HG03095 (cell line): ENCODE measurements around the gene DPRX.

Source experiments
- ATAC-seq: cut with Tn5 transposase; IDR thresholded peaks from one replicate; pipeline ENCODE4 v1.9.1; 2021; ENCODE audit warnings: moderate library complexity; ENCODE audit not compliant: unreplicated experiment

DPRX gene, protein sequence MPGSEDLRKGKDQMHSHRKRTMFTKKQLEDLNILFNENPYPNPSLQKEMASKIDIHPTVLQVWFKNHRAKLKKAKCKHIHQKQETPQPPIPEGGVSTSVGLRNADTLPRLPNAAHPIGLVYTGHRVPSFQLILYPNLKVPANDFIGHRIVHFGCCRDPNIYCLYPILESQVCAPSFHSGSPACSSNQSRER

DNA sequence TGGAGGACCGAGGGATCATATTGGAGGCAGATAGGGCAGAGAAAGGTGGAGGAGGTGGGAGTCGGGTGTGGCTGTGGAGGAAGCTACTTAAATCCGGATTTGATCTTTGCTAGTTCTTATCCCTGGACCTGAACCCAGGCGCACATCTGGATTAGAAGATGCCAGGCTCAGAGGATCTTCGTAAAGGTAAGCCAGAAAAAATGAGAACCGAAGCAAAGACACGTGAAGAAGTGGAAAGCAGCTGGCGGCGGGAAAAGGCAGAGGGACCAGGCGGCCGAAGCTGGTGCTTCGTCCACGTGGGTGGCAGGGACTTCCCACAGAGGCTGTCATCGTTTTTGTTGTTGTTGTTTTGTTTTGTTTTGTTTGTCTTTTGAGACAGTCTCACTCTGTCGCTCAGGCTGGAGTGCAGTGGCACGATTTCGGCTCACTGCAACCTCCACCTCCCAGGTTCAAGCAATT is at the start of gene DPRX:
Gene DPRX, plus strand, starts transcription at position 51 of the 459 bp plus-strand sequence. Its CDS starts 108 bp downstream, at position 159.
- ATAC-seq = no peak

DNA sequence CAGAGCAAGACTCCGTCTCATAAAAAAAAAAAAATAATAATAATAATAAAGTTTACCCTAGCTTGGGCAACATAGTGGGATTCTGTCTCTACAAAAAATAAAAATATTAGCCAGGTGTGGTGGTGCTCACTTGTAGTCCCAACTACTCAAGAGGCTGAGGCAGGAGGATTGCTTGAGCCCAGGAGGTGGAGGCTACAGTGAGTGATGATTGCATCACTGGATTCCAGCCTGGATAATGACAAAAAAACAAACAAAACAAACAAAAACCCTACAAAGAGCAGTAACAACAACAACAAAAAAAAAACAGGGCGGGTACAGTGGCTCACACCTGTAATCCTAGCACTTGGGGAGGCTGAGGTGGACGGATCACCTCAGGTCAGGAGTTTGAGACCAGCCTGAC is 48.6 kb upstream of the DPRX start:
- no peak for ATAC-seq

DNA sequence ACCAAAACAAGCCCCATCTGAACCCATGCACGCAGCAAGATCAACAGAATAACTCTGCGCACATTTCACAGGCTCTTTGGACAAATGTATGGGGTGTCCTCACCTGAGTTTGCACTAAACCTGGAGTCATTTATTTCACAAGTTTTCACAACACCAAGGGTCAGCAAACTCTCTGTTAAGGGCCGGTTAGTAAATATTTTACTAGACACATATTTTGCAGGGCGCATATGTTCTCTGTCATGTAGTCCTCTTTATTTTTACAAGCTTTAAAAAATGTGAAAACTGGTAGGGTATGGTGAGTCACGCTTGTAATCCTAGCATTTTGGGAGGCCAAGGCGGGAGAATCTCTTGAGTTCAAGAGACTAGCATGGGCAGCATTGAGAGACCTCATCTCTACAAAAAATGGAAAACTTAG is 45.5 kb upstream of the DPRX start:
- no peak for ATAC-seq

DNA sequence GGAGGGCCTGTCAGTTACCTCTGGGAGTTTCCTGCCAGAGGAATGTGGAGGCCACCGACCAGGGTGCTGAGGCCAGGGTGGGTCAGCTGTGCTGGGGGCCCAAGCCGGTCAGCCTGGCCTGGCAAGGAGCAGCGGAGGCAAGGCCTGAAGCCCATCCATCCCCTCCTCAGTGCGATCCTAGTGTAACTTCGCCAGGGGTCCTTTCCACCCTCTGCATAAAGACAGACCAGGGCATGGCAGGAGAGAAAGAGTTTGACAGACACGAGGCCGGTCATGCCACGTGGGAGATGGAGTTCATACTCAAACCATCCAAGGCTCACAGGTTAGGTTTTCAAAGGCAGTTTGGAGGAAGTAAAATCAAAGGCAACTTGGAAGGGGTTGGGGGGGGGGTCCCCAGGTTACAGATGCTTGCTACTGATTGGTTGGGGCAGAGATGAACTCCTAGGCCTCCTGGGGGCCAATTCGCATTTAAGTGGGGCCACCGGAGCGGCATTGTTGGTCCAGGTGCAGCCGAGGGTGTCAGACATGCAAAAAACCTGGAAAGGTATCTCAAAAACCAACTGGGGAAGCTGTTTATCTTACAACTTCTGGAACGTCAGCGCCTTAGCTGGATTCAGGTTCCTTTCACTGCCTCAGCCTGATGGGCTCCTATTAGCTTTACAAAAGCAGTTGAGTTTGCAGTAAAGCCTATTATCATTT is 36.8 kb upstream of the DPRX start:
- ATAC-seq = no peak

DNA sequence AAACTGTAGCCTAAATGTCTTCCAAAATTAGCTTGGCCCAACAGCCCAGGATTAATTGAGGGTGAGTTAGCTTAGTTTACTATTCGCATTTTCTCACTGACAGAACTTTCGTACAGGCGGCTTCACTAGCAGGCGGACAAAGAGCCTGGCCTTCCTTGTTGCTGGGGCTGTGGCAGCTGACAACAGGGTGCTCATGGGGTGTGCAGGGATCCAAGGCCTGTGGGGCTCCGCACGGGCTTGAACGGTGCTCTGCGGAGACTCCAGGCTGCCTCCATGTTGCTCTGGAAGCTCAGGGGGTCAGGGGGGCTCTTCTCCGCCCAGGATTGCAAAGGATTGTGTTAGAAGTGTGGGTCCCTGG is 36.3 kb upstream of the DPRX start:
- no peak for ATAC-seq

DNA sequence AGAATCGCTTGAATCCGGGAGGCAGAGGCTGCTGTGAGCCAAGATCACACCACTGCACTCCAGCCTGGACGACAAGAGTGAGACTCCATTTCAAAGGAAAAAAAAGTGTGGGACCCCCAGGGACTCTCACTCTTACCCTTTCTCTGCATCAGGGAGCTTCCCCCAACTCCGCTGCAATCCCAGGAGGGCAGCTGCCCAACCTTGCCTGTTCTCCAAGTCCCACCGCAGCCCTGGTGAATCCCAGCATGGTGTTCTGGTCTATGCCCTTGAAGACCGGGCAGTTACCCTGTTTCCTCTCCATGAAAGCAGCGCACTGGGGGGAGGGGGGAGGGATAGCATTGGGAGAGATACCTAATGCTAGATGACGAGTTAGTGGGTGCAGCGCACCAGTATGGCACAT is 35.7 kb upstream of the DPRX start:
- ATAC-seq = no peak

DNA sequence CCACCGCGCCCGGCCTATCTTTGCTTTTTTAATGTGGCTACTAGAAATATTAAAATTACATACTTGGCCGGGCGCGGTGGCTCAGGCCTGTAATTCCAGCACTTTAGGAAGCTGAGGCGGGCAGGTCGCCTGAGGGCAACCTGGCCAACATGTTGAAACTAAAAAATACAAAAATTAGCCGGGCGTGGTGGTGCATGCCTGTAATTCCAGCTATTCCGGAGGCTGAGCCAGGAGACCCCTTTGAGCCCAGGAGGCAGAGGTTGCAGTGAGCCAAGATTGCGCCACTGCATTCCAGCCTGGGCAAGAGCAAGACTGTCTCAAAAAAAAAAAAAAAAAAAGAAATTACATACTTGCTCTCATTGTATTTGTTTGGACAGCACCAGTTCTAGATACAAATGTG is 34.8 kb upstream of the DPRX start:
- no peak for ATAC-seq

DNA sequence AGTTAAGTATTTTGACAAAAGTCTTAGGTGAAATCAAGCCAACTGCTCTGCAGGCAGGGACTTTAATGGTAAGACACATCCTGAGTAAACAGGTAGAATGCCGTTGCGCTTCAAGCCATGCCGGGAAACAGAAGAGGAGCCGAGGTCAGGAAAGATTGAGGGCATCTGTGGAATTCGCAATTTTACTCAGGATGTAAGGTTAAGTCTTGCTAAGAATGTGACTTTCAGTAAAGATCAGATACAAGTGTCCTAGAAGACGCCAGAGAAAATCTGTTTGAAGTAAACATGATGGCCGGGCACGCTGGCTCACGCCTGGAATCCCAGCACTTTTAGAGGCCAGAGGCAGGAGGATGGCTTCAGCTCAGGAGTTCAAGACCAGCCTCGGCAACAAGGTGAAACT is 33.4 kb upstream of the DPRX start:
- no peak for ATAC-seq

DNA sequence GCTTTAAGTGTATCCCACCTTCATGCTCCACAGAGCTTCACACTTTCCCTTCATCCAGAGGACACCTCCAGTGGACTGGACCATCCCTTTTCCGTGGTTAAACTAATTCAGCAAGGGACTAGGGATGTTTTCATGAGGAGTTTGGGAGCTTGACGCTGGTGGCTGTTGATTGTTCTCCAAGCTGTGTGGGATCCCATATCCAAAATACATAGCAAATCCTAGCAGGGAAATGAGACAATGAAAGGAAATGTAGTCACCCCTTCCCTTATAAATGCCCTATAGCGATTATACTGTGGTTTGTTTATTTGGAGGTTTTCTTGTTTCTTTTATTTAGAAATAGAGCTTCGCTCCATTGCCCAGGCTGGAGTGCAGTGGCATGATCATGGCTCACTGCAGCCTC is 31.6 kb upstream of the DPRX start:
- ATAC-seq = no peak

DNA sequence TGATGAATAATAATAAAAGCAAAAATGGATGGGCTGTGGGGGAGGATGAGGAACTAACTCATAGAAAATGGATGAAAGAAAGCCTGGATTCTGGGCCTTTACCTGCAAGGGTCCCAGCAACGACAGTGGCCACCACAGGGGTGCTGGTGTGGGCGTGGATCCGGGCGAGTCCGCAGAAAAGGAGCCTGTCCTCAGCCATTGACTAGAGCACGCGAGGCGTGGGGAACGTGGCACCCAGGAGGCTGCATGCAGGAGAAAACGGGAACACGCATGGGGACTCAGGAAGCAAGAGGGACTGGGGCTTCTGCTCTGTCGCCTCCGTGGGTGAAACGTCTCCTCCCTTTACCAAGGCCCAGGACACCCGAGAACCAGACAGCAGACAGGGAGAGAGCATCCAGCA is 25.8 kb upstream of the DPRX start:
- no peak for ATAC-seq

DNA sequence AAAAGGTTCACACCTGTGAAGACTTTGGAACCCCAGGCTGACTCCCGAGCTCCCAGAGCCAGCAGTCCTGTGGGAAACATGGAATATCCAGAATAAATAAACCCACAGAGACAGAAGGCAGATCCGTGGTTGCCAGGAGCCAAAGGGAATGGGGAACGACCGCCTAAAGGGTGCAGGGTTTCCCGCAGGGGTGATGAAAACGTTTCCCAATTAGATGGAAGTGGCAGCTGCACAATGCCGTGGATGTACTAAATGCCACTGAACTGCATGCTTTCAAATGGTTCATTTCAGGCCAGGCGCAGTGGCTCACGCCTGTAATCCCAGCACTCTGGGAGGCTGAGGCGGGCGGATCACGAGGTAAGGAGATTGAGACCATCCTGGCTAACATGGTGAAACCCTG is 23.4 kb upstream of the DPRX start:
- no peak for ATAC-seq

DNA sequence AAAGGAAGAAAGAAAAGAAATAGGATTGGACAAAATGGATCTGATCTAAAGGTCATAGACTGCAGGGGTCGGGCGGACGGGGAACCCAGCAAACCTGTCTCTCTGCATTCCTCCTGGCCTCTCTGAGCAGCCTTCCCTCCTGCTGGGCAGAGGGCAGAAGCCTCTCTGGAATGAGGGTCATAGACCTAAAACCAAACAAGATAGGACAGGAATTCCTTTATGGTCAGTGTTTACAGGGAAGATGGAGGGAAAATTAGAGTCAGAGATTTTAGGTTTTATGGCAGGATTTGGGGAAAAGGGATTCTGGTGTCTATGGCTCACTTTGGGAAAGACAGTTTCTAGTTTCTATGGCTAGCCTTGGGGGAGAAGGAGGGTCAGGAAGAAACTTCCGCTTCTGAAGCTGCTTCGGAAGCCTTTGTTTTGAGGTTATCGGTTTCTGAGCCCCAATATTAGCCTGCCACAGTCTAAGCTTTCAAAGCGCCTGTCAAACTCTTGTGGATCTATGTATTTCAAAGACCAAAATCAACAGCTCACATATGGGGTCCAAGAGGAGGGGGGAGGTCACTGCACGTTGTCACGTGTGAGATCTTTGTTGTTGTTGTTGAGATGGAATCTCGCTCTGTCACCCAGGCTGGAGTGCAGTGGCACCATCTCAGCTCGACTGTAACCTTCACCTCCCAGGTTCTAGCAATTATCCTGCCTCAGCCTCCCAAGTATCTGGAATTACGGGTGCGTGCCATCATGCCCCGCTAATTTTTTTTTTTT is 18.9 kb upstream of the DPRX start:
- no peak for ATAC-seq

DNA sequence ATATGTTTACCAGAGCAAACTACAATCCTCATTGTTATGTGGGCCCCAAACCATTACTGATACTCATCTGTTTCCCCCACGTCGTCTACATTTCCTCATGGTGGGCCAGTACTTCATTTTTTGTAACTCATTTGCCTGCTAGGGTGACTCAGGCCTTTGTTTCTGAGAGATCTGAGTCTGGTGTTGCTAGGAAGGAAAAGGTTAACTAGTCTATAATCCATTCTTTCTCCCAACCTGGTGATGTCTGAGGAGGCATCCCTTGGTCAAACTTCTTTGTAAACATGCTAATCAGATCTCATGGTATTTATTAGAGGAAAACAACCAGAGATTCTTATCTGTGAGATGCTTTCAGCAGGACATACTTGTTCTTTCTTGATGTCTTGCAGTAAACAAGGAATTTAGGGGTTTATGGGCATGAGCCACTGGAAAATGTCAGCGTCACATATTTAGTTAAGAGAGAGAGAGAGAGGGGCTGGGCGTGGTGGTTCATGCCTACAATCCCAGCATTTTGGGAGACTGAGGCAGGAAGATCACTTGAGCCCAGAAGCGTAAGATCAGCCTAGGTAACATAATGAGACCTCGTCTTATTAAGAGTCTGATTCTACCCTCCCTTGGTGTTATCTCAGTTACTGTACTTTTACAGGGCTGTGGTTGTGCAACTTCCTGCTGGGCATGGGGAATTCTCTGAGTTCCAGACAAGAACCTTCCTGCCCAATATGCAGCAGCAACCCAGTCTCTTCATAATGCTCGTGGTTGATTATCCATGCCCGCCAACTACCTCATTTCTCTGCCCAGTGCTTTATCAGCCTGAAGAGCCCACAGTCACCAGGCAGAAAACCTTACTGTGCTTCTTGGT is 9.7 kb upstream of the DPRX start:
- ATAC-seq = no peak

DNA sequence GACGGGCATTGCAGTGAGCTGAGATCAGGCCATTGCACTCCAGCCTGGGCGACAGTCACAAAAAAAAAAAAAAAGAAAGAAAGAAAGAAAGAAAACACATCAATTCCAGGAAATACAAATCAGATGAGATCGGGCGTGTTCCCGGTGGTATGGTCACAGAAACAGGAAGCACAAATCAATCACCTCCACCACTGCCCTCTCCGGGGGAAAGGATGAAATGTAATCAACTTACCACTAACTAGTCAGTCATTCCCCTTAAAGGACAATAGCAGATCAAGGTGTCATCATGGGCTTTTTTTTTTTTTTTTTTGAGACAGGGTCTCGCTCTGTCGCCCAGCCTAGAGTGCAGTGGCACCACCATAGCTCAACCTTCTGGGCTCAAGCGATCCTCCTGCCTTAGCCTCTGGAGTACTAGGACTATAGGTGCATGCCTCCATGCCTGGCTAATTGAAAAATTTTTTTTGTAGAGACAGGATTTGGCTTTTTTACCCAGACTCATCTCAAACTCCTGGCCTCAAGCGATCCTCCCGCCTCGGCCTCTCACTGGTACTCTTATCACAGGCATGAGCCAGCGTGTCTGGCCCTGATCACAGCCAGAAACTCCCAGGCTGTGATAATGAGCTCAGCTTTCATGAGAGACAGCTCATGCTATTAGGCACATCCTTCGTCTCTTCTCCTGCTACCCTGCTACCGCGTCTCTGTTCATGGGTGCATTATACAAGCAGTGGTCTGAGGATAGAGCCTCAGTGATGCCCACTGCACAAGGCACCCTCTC is 6.8 kb upstream of the DPRX start:
- ATAC-seq = no peak

DNA sequence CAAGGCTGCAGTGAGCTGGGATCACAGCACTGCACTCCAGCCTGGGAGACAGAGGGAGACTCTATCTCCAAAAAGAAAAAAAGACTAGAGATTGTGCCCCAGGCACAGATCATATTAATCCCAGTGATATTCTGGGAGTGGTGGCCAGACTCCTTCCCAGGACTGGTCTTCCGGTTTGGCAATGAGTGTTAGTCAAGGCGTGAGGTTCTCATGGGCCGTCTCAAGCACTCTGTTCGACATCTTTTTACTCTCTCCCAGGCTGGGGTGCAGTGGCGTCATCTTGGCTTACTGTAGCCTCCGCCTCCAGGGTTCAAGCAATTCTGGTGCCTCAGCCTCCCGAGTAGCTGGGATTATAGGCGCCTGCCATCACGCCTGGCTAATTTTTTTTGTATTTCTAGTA is 5.3 kb upstream of the DPRX start:
- ATAC-seq = no peak

DNA sequence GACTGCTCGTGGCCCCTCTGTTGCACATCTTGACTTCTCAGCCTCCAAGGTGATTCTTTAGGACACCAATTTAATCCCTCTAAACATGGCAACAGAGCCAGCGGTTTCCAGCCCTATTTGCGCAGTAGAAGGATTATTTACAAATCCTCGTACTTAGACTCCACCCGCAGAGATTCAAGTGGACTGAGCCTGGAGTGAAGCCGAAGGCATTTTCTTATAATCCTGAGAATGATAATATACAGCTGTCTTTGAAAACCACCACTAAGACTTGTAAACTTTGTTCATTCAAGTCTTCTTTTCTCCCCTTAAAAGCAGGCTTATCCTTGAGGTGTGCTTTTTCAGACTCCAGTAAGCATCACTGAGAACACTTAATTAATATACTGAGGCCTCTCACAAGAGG is 4.8 kb upstream of the DPRX start:
- ATAC-seq = no peak

DNA sequence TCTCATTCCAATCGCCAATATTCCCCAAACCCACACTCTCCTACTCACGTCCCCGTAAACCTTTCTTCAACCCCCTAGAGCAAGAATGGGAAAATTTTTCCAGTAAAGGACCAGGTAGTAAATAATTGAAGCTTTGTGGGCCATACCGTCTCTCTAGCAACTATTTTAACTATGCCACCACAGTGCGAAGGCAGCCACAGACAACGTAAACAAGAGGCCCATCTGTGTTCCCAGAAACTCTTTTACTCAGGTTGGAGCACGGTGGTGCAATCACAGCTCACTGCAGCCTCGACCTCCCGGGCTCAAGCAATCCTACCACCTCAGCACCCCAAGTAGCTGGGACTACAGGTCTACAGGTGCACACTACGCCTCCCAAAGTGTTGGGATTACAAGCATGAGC is 3.0 kb downstream of the DPRX start:
- ATAC-seq = no peak

DNA sequence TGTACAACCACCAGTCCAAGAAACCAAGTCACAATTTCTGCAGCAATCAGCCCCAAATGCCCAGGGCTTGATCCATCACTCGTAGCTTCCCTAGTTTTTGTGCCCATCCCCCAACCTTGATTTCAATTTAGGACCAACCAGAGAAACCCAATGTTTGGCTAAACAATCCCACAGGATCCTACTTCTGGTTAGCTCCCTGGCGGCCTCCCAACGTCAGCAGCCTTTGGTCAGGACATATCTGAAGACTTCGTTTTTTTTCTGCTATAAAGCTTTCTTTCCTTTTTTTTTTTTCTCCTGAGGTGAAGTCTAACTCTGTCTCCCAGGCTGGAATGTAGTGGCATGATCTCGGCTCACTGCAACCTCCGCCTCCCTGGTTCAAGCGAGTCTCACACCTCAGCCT is 7.7 kb downstream of the DPRX start:
- ATAC-seq = no peak

DNA sequence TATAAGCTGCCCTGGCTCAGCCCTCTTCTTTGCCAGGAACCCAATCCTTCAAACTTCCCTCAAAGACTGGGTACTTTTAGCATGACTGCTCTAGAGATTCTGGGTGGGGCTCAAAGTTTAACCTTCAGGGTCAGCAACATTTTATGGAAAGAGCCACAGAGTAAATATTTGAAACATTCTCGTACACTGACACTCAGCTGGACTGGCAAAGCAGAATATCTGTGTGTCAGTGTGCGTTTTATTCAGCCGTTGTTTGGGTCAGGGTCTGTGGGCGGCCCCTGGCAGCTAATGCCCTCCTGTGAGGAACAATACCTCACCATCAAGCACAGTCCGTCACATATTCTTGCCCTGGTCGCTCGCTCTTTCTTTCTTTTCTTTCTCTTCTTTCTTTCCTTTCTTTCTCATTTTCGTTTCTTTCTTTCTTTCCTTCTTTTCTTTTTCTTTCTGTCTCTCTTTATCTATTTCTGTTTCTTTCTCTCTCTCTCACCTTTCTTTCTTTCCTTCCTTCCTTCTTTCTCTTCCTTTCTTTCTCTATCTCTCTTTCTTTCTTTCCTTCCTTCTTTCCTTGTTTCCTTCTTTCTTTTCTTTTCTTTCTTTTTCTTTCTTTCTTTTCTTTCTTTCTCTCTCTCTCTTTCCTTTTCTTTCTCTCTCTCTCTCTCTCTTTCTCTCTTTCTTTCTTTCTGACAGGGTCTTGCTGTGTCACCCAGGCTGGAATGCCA is 10.7 kb downstream of the DPRX start:
- no peak for ATAC-seq
